Testis (tissue), 2 donors: ENCODE measurements around the gene CRADD.

Experiments used
- POLR2A ChIP-seq: fragments of 450-650 bp; IDR thresholded peaks from one replicate; pipeline ENCODE4 v1.6.1; 2017; ENCODE audit warnings: antibody characterized with exemption, mild to moderate bottlenecking, moderate library complexity
- TF ChIP-seq, protein P1 (sequence below), 3 experiments: fragments of 450-650 bp in 2 of 3; fragments of 200-600 bp in 1 of 3; sonication (generic) in 1 of 3; IDR thresholded peaks; one replicate each; pipeline ENCODE4 v1.5.1; 2016 to 2019; ENCODE audit warnings: antibody characterized with exemption in 3 of 3, mild to moderate bottlenecking in 2 of 3, moderate library complexity in 1 of 3

DNA sequence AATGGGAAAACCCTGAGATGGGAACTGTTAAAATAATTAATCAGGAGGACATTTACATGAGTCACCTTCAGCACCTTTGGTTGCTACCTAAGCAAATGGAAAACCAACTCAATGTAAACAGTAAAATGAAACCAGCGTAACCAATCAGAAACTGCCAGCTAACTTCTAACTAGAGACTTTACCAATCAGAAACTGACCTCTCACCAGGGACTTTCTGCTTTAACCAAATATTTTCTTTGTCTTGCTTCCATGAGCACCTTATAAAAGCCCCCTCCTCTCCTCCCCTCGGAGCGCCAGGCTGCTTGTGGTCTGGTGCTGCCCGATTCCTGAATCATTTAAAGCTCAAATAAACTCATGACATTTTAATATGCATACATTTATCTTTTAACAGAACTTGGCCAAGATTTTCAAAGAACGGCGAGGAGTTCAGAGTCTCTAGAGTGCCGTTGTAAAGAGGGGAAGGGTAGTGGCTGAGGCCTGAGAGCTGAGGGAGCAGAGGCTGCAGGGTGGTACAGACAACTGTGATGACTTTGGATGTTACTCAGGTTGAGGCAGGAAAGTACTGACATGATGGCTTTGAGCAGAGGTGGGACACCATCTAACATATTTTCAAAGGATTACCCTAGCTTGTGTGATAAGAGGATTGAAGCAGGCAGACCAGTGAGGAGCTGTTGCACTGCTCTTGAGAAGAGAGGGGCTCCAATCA lies 183.6 kb downstream of the CRADD start:
- TF ChIP-seq, protein P1, sequence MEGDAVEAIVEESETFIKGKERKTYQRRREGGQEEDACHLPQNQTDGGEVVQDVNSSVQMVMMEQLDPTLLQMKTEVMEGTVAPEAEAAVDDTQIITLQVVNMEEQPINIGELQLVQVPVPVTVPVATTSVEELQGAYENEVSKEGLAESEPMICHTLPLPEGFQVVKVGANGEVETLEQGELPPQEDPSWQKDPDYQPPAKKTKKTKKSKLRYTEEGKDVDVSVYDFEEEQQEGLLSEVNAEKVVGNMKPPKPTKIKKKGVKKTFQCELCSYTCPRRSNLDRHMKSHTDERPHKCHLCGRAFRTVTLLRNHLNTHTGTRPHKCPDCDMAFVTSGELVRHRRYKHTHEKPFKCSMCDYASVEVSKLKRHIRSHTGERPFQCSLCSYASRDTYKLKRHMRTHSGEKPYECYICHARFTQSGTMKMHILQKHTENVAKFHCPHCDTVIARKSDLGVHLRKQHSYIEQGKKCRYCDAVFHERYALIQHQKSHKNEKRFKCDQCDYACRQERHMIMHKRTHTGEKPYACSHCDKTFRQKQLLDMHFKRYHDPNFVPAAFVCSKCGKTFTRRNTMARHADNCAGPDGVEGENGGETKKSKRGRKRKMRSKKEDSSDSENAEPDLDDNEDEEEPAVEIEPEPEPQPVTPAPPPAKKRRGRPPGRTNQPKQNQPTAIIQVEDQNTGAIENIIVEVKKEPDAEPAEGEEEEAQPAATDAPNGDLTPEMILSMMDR (IDR thresholded peaks at IDR 0.05): no peak
- no peak for TF ChIP-seq POLR2A
